K562 (cell line): ENCODE data around the gene TLN1. TPM values are rescaled to one million over a fixed set of nuclear protein-coding genes. Genes with fewer than 3 reads are reported as not detected.

ENCODE experiments used
- ATAC-seq: fragments of 200-7000 bp; cut with Tn5 transposase; 3 replicates; pipeline ENCODE4 v1.9.1; 2020; ENCODE audit warnings: moderate library complexity
- BruUV-seq: library from RNA; stranded (reverse); fragments of 400-500 nt; replicated peaks from 2 replicates; lab custom pipeline; 2021; lab: Mats Ljungman, UMichigan
- CTCF ChIA-PET: fragments of 300-600 bp; formaldehyde crosslinking; extraction: SDS; loops from one replicate; lab custom pipeline; 2021; ENCODE audit warnings: low intra/inter-chr PET ratio; lab: Yijun Ruan, JAX
- POLR2A ChIA-PET: fragments of 300-600, 350-650 bp; sonication (Branson Sonifier 250); formaldehyde crosslinking; extraction: SDS; loops from one replicate; lab custom pipeline; 2021; ENCODE audit warnings: antibody characterized with exemption, inconsistent platforms; lab: Yijun Ruan, JAX
- DNase-seq, 4 experiments: peaks; one replicate each; pipeline versions ENCODE4 v3.0.0 to v3.0.0-alpha.2; 2011 to 2018; ENCODE audit warnings: low spot score in 3 of 4, mixed read lengths in 3 of 4; ENCODE audit errors: extremely low read depth in 1 of 4
- FAIRE-seq: peaks from 2 replicates; lab custom pipeline; 2011; peaks lifted over from hg19 to GRCh38; lab: Jason Lieb, UNC
- H2AFZ ChIP-seq: 2 replicates; pipeline ENCODE4 v1.6.0; 2011; ENCODE audit warnings: low read depth, low read length, control low read depth, inconsistent platforms
- H3K27ac ChIP-seq: fragments of 200-600 bp; 3 replicates; pipeline ENCODE4 v1.8.0; 2011; ENCODE audit warnings: low read depth, mild to moderate bottlenecking, control low read depth, inconsistent platforms, low read length, moderate library complexity, mixed read lengths; ENCODE audit errors: extremely low read depth
- H3K27me3 ChIP-seq, 2 experiments: fragments of 300-600 bp in 1 of 2; 2 replicates in 1 of 2; 3 replicates in 1 of 2; pipeline versions ENCODE4 v1.6.0 to v1.8.0; 2011; ENCODE audit warnings: inconsistent platforms in 2 of 2, low read length in 2 of 2, mild to moderate bottlenecking in 1 of 2, mixed read lengths in 1 of 2, moderate library complexity in 1 of 2; ENCODE audit not compliant: control insufficient read depth in 2 of 2, insufficient read depth in 2 of 2
- H3K36me3 ChIP-seq: fragments of 300-600 bp; 3 replicates; pipeline ENCODE4 v1.8.0; 2011; ENCODE audit warnings: mild to moderate bottlenecking, low read length, inconsistent platforms; ENCODE audit not compliant: control insufficient read depth, insufficient read depth
- H3K4me1 ChIP-seq, 2 experiments: fragments of 200-600 bp in 1 of 2; replicated peaks in 1 of 2; 2 replicates in 1 of 2; 3 replicates in 1 of 2; pipeline versions ENCODE4 v1.5.1 to v1.8.0; 2011; ENCODE audit warnings: inconsistent platforms in 2 of 2, low read length in 2 of 2, mild to moderate bottlenecking in 1 of 2, mixed read lengths in 1 of 2, moderate library complexity in 1 of 2; ENCODE audit not compliant: control insufficient read depth in 2 of 2, insufficient read depth in 2 of 2
- H3K4me2 ChIP-seq: 2 replicates; pipeline ENCODE4 v1.6.1; 2011; ENCODE audit warnings: low read length, control low read depth, inconsistent platforms, mixed read lengths; ENCODE audit not compliant: insufficient read depth
- H3K4me3 ChIP-seq: fragments of 200-600 bp; sonication (generic), shearing (Covaris generic); 2 replicates; pipeline ENCODE4 v1.5.1; 2016; ENCODE audit warnings: control low read depth, inconsistent platforms
- H3K79me2 ChIP-seq: fragments of 200-600 bp; 3 replicates; pipeline ENCODE4 v1.8.0; 2011; ENCODE audit warnings: low read length, inconsistent platforms; ENCODE audit not compliant: control insufficient read depth, insufficient read depth
- H3K9ac ChIP-seq, 2 experiments: 2 replicates each; pipeline versions ENCODE4 v1.6.0 to v1.6.1; 2011; ENCODE audit warnings: low read depth in 2 of 2, low read length in 2 of 2, control low read depth in 1 of 2, inconsistent platforms in 1 of 2, mild to moderate bottlenecking in 1 of 2, mixed read lengths in 1 of 2; ENCODE audit not compliant: insufficient read depth in 1 of 2
- H3K9me1 ChIP-seq: one replicate; pipeline ENCODE4 v1.6.0; 2011; ENCODE audit warnings: inconsistent platforms, mild to moderate bottlenecking, low read length, moderate library complexity; ENCODE audit not compliant: control insufficient read depth, insufficient read depth
- H3K9me3 ChIP-seq: replicated peaks from 2 replicates; pipeline ENCODE4 v1.5.1; 2011; ENCODE audit warnings: low read depth, low read length, inconsistent platforms; ENCODE audit not compliant: control insufficient read depth, insufficient read depth
- H4K20me1 ChIP-seq: replicated peaks from 2 replicates; pipeline ENCODE4 v1.6.1; 2011; ENCODE audit warnings: low read length, inconsistent platforms, mixed read lengths; ENCODE audit not compliant: control insufficient read depth, insufficient read depth
- AFF4 ChIP-seq: sonication (generic); formaldehyde crosslinking; IDR thresholded peaks from 2 replicates; pipeline ENCODE4 v1.8.0; 2023; ENCODE audit warnings: mild to moderate bottlenecking, missing genetic modification reagents
- ETS2 ChIP-seq: IDR thresholded peaks from 2 replicates; pipeline ENCODE4 v1.6.1; 2016; ENCODE audit warnings: borderline replicate concordance, missing genetic modification characterization, mild to moderate bottlenecking, moderate library complexity, missing compliant biosample characterization; ENCODE audit not compliant: poor library complexity, severe bottlenecking
- MTA3 ChIP-seq: fragments of 450-650 bp; formaldehyde crosslinking; IDR thresholded peaks from 2 replicates; pipeline ENCODE4 v1.6.1; 2017; ENCODE audit warnings: mild to moderate bottlenecking, borderline replicate concordance
- NFXL1 ChIP-seq: fragments of 450-650 bp; formaldehyde crosslinking; IDR thresholded peaks from 2 replicates; pipeline ENCODE4 v1.4.0; 2021; ENCODE audit warnings: mild to moderate bottlenecking
- PML ChIP-seq: IDR thresholded peaks from 2 replicates; pipeline ENCODE4 v1.6.1; 2012; ENCODE audit warnings: low read length, inconsistent platforms
- RAD51 ChIP-seq: fragments of 450-650 bp; IDR thresholded peaks from 2 replicates; pipeline ENCODE4 v1.7.1; 2016; ENCODE audit warnings: low read depth, mild to moderate bottlenecking, borderline replicate concordance
- SAFB2 ChIP-seq: fragments of 200-400 bp; formaldehyde crosslinking; IDR thresholded peaks from 2 replicates; pipeline ENCODE4 v1.6.1; 2018; ENCODE audit warnings: borderline replicate concordance, low read length, low read depth, moderate library complexity; ENCODE audit not compliant: severe bottlenecking
- ZNF384 ChIP-seq: IDR thresholded peaks from 2 replicates; pipeline ENCODE4 v1.6.1; 2012; ENCODE audit warnings: low read depth, low read length, improper control_type of control experiment
- WGBS: fragments of 100-300 bp; shearing (Covaris generic); methylation state at CpG from one replicate; pipeline ENCODE4 v1.1.6; 2016; ENCODE audit warnings: low coverage, mixed read lengths; ENCODE audit not compliant: insufficient coverage; ENCODE audit errors: missing lambda C conversion rate; 5-methylcytosine and 5-hydroxymethylcytosine counted together
- in situ Hi-C: fragments of 300-500 bp; cut with MboI; formaldehyde crosslinking; loops from 4 replicates; pipeline ENCODE4 v1.15.0; 2018; ENCODE audit warnings: inconsistent platforms, mixed read lengths
- intact Hi-C: fragments of 100-400 bp; cut with micrococcal nuclease; formaldehyde crosslinking; loops from 2 replicates; pipeline ENCODE4 v1.14.2; 2022
- polyA plus RNA-seq, 8 experiments: library from polyadenylated mRNA; depleted of rRNA in 4 of 8; stranded (reverse) in 5 of 8; unstranded in 3 of 8; fragments of >200 nt; fragmentation: Nextera tagmentation in 2 of 8; fragmentation: Illumina TruSeq in 1 of 8; extraction: Ambion mirVana in 2 of 8; extraction: Trizol in 1 of 8; gene quantifications; 2 replicates each; pipeline versions ENCODE4 v1.2.1 to v1.2.3, GENCODE V29; 2011 to 2014; ENCODE audit warnings: inconsistent platforms in 1 of 8, missing spikeins in 1 of 8
- total RNA-seq, 7 experiments: library from RNA; depleted of rRNA in 6 of 7; stranded (reverse); fragments of >200 nt in 6 of 7; fragmentation: Illumina TruSeq in 2 of 7; extraction: Trizol in 2 of 7; gene quantifications; 2 replicates each; pipeline versions ENCODE4 v1.2.1 to v1.2.3, GENCODE V29; 2011 to 2021; ENCODE audit warnings: low replicate concordance in 1 of 7
- TF ChIP-seq, protein P1 (sequence below), 3 experiments: IDR thresholded peaks in 2 of 3; conservative IDR thresholded peaks in 1 of 3; 2 replicates each; pipeline ENCODE4 v1.5.1; 2011 to 2012; ENCODE audit warnings: low read length in 3 of 3, mild to moderate bottlenecking in 3 of 3, control low read depth in 2 of 3, improper control_type of control experiment in 1 of 3, inconsistent platforms in 1 of 3, low read depth in 1 of 3, mixed read lengths in 1 of 3, moderate library complexity in 1 of 3; ENCODE audit not compliant: insufficient read depth in 2 of 3
- TF ChIP-seq, protein P2 (sequence below): sonication (generic); IDR thresholded peaks from 2 replicates; pipeline ENCODE4 v1.6.1; 2016

TLN1 gene
- total and polyA plus RNA-seq, 9 of the 15 experiments (the other 6 are each of a cell fraction or from before 2014, with no cell fraction given) = 3.6 to 240 (median 54.8) TPM

- TF ChIP-seq, protein P1, sequence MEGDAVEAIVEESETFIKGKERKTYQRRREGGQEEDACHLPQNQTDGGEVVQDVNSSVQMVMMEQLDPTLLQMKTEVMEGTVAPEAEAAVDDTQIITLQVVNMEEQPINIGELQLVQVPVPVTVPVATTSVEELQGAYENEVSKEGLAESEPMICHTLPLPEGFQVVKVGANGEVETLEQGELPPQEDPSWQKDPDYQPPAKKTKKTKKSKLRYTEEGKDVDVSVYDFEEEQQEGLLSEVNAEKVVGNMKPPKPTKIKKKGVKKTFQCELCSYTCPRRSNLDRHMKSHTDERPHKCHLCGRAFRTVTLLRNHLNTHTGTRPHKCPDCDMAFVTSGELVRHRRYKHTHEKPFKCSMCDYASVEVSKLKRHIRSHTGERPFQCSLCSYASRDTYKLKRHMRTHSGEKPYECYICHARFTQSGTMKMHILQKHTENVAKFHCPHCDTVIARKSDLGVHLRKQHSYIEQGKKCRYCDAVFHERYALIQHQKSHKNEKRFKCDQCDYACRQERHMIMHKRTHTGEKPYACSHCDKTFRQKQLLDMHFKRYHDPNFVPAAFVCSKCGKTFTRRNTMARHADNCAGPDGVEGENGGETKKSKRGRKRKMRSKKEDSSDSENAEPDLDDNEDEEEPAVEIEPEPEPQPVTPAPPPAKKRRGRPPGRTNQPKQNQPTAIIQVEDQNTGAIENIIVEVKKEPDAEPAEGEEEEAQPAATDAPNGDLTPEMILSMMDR (IDR thresholded peaks at IDR 0.05 in 2 of 3, conservative IDR thresholded peaks at IDR 0.05 in 1 of 3; ENCODE audit: insufficient read depth in 2 of 3, low read depth in 1 of 3, low read length in 3 of 3) = no peak
- TF ChIP-seq ETS2 (tag) = no peak
- TF ChIP-seq ZNF384 = no peak
- no peak for TF ChIP-seq SAFB2
- TF ChIP-seq NFXL1 (CRISPR knock-in tag) = no peak
- no peak for TF ChIP-seq MTA3
- TF ChIP-seq RAD51 = no peak
- TF ChIP-seq, all 486 proteins: peak for 0
These were observed 11.5 kb upstream of the TLN1 start (continued) for GRCh38 chr9:35743452-35743851.

DNA sequence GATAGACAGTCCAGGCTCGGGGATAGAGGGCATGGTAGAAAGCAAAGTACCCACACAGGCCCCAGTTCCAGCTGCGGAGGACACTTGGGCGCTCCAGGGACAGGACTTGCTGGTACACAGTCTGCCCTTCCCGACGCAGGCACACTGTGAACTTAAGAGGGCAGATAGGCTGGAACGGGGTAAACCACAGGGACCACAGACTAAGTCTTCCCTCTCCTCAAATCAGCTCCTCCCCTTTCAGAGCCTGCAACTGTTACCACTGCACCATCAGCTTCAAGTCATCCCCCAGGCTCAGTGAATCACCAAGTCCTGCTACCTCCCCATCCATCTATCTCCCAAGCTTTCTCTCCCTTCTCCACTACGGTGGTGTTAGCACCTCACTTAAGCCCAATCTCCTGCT lies 9.7 kb upstream of the TLN1 start:
- peaks cover 0 to 5% of the 10 kb centered on the region in 2 experiments; a peak in 3 of 5 replicates for H3K4me1 ChIP-seq
- no peaks in the 10 kb centered on the region for H4K20me1 ChIP-seq
- intact Hi-C loops (no loop called here), in situ Hi-C loops (no loop called here)
- H3K9ac ChIP-seq = no peak overlapping the region; a peak in 1 of 4 replicates
- H2AFZ ChIP-seq = no peak overlapping the region
- ATAC-seq (no peak), DNase-seq (no peak), FAIRE-seq (no peak)
- H3K4me2 ChIP-seq = no peak overlapping the region
- H3K36me3 ChIP-seq = peaks cover 88% of the 10 kb centered on the region
- POLR2A ChIA-PET = interaction anchor here (0.6 to 4.8 kb wide), 5 partner anchors 9 to 48 kb away, joined by 3 to 21 read pairs (median 4); partner anchors contain the start of genes CREB3, MSMP and TLN1
- CTCF ChIA-PET = no interaction called here
- H3K4me3 ChIP-seq = no peak overlapping the region
- H3K27me3 ChIP-seq = no peaks in the 10 kb centered on the region
- H3K79me2 ChIP-seq = peaks cover 37% of the 10 kb centered on the region
- H3K9me3 ChIP-seq = no peaks in the 10 kb centered on the region
- WGBS = 91% methylated on average over 7 of the region's 7 CpGs
- no peaks in the 10 kb centered on the region for H3K9me1 ChIP-seq
- H3K27ac ChIP-seq = no peak overlapping the region
- no TSS peak for BruUV-seq
- TF ChIP-seq AFF4 (CRISPR knock-in tag) (no peak), PML (no peak)
- TF ChIP-seq, protein P2, sequence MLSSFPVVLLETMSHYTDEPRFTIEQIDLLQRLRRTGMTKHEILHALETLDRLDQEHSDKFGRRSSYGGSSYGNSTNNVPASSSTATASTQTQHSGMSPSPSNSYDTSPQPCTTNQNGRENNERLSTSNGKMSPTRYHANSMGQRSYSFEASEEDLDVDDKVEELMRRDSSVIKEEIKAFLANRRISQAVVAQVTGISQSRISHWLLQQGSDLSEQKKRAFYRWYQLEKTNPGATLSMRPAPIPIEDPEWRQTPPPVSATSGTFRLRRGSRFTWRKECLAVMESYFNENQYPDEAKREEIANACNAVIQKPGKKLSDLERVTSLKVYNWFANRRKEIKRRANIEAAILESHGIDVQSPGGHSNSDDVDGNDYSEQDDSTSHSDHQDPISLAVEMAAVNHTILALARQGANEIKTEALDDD = no peak
